Adrenal gland (tissue), 5 donors: ENCODE data around the gene MTMR12.

Experiments used
- POLR2A ChIP-seq, 2 donors: fragments of 450-650 bp; IDR thresholded peaks; one replicate each; pipeline ENCODE4 v1.6.1; 2017; ENCODE audit warnings: antibody characterized with exemption in 2 of 2, mild to moderate bottlenecking in 2 of 2, moderate library complexity in 1 of 2
- TF ChIP-seq, protein P1 (sequence below), 6 experiments: fragments of 450-650 bp in 4 of 6; fragments of 200-600 bp in 2 of 6; sonication (generic) in 1 of 6; IDR thresholded peaks; 1 replicate in 5 of 6; 2 replicates in 1 of 6; pipeline versions ENCODE4 v1.5.1 to v1.8.0; 2016 to 2021; ENCODE audit warnings: antibody characterized with exemption in 6 of 6, mild to moderate bottlenecking in 2 of 6, moderate library complexity in 1 of 6
- donor health status: DM: no; HTN: no; CAD: no.

DNA sequence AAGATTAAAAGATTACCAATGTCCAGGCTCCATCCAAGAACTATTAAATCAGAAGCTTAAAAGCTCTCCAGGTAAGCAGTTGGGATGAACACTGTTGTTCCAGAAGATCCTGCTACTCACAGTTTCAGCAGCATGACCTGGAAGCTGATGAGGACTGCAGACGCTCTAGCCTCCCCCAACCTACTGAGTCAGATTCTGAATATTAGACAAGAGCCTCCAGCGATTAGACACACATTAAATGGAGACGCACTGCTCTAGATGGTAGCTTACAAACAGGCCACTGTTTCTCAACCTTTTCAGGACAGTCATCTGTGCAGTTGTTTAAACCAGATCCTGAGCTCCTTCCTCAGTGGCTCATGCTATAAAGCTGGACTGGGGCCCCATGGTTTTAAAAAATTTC, 54.3 kb downstream of the MTMR12 start:
- TF ChIP-seq, protein P1, sequence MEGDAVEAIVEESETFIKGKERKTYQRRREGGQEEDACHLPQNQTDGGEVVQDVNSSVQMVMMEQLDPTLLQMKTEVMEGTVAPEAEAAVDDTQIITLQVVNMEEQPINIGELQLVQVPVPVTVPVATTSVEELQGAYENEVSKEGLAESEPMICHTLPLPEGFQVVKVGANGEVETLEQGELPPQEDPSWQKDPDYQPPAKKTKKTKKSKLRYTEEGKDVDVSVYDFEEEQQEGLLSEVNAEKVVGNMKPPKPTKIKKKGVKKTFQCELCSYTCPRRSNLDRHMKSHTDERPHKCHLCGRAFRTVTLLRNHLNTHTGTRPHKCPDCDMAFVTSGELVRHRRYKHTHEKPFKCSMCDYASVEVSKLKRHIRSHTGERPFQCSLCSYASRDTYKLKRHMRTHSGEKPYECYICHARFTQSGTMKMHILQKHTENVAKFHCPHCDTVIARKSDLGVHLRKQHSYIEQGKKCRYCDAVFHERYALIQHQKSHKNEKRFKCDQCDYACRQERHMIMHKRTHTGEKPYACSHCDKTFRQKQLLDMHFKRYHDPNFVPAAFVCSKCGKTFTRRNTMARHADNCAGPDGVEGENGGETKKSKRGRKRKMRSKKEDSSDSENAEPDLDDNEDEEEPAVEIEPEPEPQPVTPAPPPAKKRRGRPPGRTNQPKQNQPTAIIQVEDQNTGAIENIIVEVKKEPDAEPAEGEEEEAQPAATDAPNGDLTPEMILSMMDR (IDR thresholded peaks at IDR 0.05): no peak
- no peak for TF ChIP-seq POLR2A (IDR thresholded peaks at IDR 0.05)
